Gastroesophageal sphincter (tissue), 3 donors: Measurements from ENCODE around the gene ARHGAP22.

Experiments used
- POLR2A ChIP-seq, 2 donors: fragments of 450-650 bp; IDR thresholded peaks; one replicate each; pipeline ENCODE4 v1.6.1; 2017; ENCODE audit warnings: antibody characterized with exemption in 2 of 2, mild to moderate bottlenecking in 2 of 2, moderate library complexity in 1 of 2
- TF ChIP-seq, protein P1 (sequence below), 4 experiments: fragments of 200-600 bp in 2 of 4; fragments of 450-650 bp in 2 of 4; sonication (generic) in 1 of 4; IDR thresholded peaks; one replicate each; pipeline ENCODE4 v1.5.1; 2017 to 2019; ENCODE audit warnings: antibody characterized with exemption in 4 of 4, mild to moderate bottlenecking in 2 of 4, moderate library complexity in 2 of 4

GRCh38 chr10:48487244-48487643, 117.6 kb downstream of the ARHGAP22 start:
- TF ChIP-seq, protein P1, sequence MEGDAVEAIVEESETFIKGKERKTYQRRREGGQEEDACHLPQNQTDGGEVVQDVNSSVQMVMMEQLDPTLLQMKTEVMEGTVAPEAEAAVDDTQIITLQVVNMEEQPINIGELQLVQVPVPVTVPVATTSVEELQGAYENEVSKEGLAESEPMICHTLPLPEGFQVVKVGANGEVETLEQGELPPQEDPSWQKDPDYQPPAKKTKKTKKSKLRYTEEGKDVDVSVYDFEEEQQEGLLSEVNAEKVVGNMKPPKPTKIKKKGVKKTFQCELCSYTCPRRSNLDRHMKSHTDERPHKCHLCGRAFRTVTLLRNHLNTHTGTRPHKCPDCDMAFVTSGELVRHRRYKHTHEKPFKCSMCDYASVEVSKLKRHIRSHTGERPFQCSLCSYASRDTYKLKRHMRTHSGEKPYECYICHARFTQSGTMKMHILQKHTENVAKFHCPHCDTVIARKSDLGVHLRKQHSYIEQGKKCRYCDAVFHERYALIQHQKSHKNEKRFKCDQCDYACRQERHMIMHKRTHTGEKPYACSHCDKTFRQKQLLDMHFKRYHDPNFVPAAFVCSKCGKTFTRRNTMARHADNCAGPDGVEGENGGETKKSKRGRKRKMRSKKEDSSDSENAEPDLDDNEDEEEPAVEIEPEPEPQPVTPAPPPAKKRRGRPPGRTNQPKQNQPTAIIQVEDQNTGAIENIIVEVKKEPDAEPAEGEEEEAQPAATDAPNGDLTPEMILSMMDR (IDR thresholded peaks at IDR 0.05): no peak
- no peak for TF ChIP-seq POLR2A (IDR thresholded peaks at IDR 0.05)
